Measurements from ENCODE around the gene OGG1.

Gene OGG1

DNA sequence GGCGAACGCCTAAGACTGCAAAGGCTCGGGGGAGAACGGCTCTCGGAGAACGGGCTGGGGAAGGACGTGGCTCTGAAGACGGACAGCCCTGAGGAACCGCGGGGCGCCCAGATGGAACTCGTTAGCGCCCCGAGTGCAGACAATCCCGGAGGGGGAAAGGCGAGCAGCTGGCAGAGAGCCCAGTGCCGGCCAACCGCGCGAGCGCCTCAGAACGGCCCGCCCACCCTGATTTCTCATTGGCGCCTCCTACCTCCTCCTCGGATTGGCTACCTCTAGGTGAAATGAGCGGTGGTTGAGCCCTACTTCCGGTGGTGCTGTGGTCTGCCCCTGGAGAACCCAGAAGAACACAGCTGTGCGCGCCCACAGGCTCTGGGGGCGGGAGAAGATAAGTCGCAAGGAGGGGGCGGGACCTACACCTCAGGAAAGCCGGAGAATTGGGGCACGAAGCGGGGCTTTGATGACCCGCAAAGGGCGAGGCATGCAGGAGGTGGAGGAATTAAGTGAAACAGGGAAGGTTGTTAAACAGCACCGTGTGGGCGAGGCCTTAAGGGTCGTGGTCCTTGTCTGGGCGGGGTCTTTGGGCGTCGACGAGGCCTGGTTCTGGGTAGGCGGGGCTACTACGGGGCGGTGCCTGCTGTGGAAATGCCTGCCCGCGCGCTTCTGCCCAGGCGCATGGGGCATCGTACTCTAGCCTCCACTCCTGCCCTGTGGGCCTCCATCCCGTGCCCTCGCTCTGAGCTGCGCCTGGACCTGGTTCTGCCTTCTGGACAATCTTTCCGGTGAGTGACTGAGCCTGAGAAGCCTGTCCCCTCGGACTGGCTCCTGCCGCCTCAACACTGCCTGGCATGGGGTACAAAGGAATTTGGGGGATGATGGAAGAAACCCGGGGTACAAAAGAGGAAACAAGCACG is at the start of gene OGG1:
Gene OGG1, plus strand, starts transcription at position 308 of the 911 bp plus-strand sequence. Its CDS starts 335 bp downstream, at position 643.
- DNase-seq = peak; percentile 91

DNA sequence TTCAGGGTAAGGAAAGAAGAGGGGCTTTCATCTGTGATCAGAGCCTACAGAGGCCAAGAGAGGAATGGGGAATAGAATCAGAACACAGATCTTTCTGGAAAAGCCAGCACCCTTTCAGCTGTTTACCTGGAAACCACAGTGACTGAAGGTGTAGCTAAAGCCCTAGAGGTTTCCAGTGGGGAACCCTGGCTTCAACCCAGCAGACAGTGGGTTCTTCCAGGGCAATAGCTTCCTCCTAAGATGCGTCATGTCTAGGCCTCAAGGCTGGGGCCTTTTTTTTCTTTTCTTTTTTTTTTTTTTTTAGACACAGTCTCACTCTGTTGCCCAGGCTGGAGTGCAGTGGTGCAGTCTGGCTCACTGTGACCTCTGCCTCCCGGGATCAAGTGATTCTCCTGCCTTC is 49.2 kb upstream of the OGG1 start:
- no peak for DNase-seq

GRCh38 chr3:9701006-9701405 is 48.7 kb upstream of the OGG1 start:
- DNase-seq = no peak

- no peak for DNase-seq
Measured at GRCh38 chr3:9701711-9702110, 48.0 kb upstream of the OGG1 start.

GRCh38 chr3:9703240-9703639 is 46.5 kb upstream of the OGG1 start:
- DNase-seq = no peak

- no peak for DNase-seq
Measured at GRCh38 chr3:9703736-9704346, 45.9 kb upstream of the OGG1 start, which contains the start of gene CPNE9. Gene CPNE9 (plus strand): TSS chr3:9703833. CDS start chr3:9703997, 164 bp downstream.

GRCh38 chr3:9704347-9705322 is 45.1 kb upstream of the OGG1 start:
- DNase-seq = no peak

DNA sequence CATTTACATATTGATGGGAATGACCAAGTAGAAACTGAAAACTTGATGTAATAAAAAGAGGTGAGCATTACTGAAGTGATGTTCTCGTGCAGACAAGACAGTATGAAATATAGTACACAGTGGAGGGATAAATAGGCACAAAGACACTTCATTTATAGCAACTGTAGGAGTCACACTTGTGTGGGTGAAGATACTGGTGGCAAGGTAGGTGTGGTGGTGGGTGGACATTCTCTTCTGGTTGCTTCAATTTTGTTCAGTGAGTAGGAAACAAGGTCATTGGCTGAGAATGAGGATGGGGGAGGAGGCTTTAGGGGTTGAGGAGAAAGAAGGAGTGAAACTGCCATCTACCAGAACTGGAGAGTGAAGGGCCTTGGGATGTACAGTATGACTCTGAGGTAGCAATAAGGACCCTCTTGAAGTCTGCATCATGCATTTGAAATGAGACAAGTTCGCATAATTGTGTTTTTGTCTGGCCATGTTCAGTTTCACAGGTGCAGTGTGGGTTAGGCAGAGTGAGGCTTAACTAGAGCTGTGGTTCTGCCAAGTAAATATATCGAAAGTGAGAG is 39.5 kb upstream of the OGG1 start:
- DNase-seq = no peak

- DNase-seq = no peak
Measured at GRCh38 chr3:9712415-9712814, 37.3 kb upstream of the OGG1 start.

GRCh38 chr3:9713142-9713541 is 36.6 kb upstream of the OGG1 start:
- no peak for DNase-seq

- DNase-seq = no peak
Measured at GRCh38 chr3:9715136-9715535, 34.6 kb upstream of the OGG1 start.

DNA sequence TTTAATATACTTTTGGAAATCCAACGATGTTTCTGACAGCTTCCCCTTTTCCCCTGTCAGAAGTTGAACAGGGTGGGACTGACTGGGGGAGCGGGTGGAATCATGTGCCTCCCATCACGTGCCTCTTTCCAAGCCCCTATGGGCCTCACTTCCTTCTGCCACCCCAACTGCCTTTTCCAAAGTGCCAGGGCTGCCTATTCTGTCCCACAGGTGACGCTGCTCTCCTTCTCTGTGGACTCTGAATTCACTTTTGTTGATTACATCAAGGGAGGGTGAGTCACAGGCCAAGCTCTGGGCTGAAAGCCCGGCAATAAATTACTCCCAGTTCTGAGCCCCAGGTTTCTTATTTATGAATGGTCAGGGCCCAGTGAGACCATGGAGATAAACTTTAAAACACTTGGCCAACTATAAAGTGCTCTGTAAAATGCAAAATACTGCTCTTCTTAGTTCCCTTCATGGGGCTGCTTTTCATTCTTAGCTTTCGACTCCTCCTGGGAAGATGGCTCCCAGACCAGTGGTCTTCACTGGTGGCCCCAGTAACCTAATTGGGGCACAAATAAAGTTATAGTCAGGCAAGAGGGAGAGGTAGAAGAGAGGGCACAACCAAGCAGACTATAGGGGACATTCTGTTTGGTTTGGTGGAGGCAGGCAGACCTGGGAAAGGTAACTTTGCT is 33.9 kb upstream of the OGG1 start:
- DNase-seq = peak; percentile 36

- no peak for DNase-seq
Measured at GRCh38 chr3:9716801-9717555, 32.8 kb upstream of the OGG1 start.

DNA sequence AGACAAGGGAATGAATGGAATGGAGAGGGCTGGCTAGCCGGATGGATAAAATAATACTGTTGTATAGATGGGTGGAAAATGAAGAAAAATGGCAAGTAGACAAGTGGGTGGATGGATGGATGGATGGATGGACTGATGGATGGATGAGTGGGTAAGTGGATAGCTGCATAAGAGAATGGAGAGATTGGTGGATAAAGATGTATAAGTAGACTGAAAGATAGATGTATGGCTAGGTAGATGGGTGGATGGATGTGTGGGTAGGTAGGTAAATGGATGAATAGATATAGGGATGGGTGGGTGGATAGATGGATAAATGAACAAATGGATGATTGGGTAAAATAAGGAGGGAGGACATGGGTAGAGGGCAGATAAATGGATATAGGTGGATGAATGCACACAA is 32.2 kb upstream of the OGG1 start:
- no peak for DNase-seq

GRCh38 chr3:9718118-9718517 is 31.6 kb upstream of the OGG1 start:
- no peak for DNase-seq

- no peak for DNase-seq
Measured at GRCh38 chr3:9721015-9721699, 28.6 kb upstream of the OGG1 start.

GRCh38 chr3:9721700-9722060 is 28.1 kb upstream of the OGG1 start:
- no peak for DNase-seq

DNA sequence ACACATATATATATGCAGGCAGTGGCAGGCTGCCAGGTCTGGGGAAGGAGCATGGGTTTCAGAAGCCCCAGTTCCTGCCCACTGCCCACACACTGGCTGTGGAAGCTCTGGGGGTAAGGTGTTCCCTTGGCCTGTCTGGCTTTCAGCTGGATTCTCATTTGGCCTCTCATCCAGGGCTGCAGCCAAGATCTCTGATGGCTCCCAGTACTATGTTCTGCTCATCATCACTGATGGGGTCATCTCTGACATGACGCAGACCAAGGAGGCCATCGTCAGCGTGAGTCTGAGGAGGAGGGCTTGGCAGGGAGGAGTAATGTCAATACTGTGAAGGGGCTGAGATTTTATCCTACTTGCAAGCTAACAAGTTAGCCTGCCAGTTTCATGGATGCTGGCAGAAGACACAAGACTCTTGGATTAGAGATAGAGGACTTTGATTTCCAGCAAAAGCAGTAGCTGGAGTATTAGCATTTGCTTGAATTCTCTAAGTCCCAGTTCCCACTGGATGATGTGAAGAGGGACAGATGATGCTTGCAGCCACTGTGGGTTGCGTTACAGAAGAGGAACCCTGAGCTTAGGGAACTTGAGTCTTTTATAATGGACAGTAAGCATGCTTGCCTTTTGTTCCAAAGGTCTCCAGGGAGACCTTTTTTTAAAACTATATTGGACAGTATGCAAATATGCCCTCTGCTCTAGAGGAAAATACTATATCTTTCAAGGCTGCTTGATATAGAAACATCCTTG is 23.8 kb upstream of the OGG1 start:
- no peak for DNase-seq

DNA sequence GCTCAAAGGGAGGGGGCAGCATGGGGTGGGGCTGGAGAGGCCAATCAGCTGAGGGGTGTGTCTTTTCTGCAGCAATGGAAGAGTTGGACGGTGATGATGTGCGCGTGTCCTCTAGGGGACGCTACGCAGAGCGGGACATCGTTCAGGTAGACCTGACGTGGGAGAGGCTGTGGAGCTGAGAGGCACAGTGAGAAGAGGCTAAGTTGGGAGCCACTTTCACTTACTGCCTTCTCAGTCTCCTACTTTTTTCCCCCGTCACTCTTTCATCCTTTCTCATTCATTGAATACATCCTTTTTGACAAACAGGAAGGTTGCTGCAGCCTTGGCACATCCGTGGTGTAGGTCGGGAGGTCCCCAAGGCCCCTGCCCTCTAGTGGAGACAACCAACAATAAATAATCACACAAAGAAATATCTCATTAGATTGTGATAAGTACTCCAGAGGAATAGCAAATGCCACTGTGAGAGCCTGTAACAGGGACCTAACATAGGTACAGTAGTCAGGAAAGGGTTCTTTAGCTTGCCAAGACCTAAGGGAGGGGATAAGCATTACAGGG is 22.6 kb upstream of the OGG1 start:
- no peak for DNase-seq

DNA sequence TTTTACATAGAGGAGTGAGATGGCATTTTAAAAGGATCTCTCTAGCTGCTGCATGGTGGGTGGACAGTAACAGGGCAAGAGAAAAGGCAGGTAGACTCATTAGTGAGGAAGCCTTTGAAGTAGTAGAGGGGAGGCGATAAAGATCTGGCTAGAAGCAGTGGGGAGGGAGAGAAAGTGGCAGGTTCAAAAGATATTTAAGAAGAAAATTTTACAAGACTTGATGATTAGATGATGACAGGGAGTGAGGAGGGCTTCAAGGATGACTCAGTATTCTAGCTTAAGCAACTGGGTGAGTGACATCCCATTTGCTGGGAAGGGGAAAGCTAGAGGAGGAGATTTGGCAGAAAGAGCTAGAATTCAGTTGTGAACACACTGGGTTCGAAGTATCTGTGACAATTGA is 22.0 kb upstream of the OGG1 start:
- DNase-seq = no peak
